PFSK-1 (cell line): Measurements from ENCODE around the gene MORC4.

ENCODE experiments used
- FOXP2 ChIP-seq: optimal IDR thresholded peaks from 2 replicates; pipeline ENCODE3; 2011; ENCODE audit warnings: borderline replicate concordance, control low read depth, inconsistent platforms; ENCODE audit not compliant: insufficient read depth; ENCODE audit errors: extremely low read length, extremely low read depth
- POLR2AphosphoS5 ChIP-seq: IDR thresholded peaks from 2 replicates; pipeline ENCODE4 v1.6.1; 2012; ENCODE audit warnings: low read depth, mild to moderate bottlenecking, control low read depth, low read length, moderate library complexity
- REST ChIP-seq, 2 experiments: IDR thresholded peaks; 2 replicates each; pipeline versions ENCODE4 v1.6.1 to v1.8.0; 2011 to 2012; ENCODE audit warnings: low read depth in 2 of 2, low read length in 2 of 2, control low read depth in 1 of 2, inconsistent platforms in 1 of 2, mild to moderate bottlenecking in 1 of 2, moderate library complexity in 1 of 2; ENCODE audit not compliant: insufficient read depth in 1 of 2
- SIN3A ChIP-seq: IDR thresholded peaks from 2 replicates; pipeline ENCODE4 v1.6.1; 2012; ENCODE audit warnings: mild to moderate bottlenecking, low read length, moderate library complexity, borderline replicate concordance; ENCODE audit not compliant: insufficient read depth
- TAF1 ChIP-seq: IDR thresholded peaks from 2 replicates; pipeline ENCODE4 v1.6.1; 2012; ENCODE audit warnings: low read length, control low read depth, borderline replicate concordance; ENCODE audit not compliant: insufficient read depth

MORC4 gene

GRCh38 chrX:106902684-106903083 is 97.3 kb downstream of the MORC4 start:
- TF ChIP-seq SIN3A (no peak), REST (IDR thresholded peaks at IDR 0.05; ENCODE audit: insufficient read depth in 1 of 2, low read depth in 2 of 2, low read length in 2 of 2) (no peak), FOXP2 (no peak), TAF1 (no peak), POLR2AphosphoS5 (no peak)

GRCh38 chrX:106901781-106902219 is 98.2 kb downstream of the MORC4 start:
- no peak for TF ChIP-seq TAF1
- no peak for TF ChIP-seq FOXP2
- no peak for TF ChIP-seq REST (IDR thresholded peaks at IDR 0.05; ENCODE audit: insufficient read depth in 1 of 2, low read depth in 2 of 2, low read length in 2 of 2)
- TF ChIP-seq POLR2AphosphoS5: no peak
- no peak for TF ChIP-seq SIN3A

- TF ChIP-seq FOXP2 (no peak), REST (IDR thresholded peaks at IDR 0.05; ENCODE audit: insufficient read depth in 1 of 2, low read depth in 2 of 2, low read length in 2 of 2) (no peak), SIN3A (no peak), POLR2AphosphoS5 (no peak), TAF1 (no peak)
These were observed 98.7 kb downstream of the MORC4 start for GRCh38 chrX:106901341-106901740.

GRCh38 chrX:106899841-106900240 is 100.2 kb downstream of the MORC4 start:
- TF ChIP-seq POLR2AphosphoS5: no peak
- TF ChIP-seq TAF1: no peak
- TF ChIP-seq FOXP2: no peak
- TF ChIP-seq REST (IDR thresholded peaks at IDR 0.05; ENCODE audit: insufficient read depth in 1 of 2, low read depth in 2 of 2, low read length in 2 of 2): no peak
- TF ChIP-seq SIN3A: no peak

GRCh38 chrX:106899276-106899675 is 100.7 kb downstream of the MORC4 start:
- no peak for TF ChIP-seq FOXP2
- no peak for TF ChIP-seq SIN3A
- no peak for TF ChIP-seq TAF1
- no peak for TF ChIP-seq REST (IDR thresholded peaks at IDR 0.05; ENCODE audit: insufficient read depth in 1 of 2, low read depth in 2 of 2, low read length in 2 of 2)
- TF ChIP-seq POLR2AphosphoS5: no peak
